HepG2 (cell line): ENCODE measurements around the gene MYO5B. TPM values are rescaled to one million over a fixed set of nuclear protein-coding genes. Genes with fewer than 3 reads are reported as not detected.
A peak's percentile ranks its signal among the peaks of the same experiment; 100 is the strongest.

Source experiments
- CERS6 ChIP-seq: sonication (generic); formaldehyde crosslinking; IDR thresholded peaks from 2 replicates; pipeline ENCODE4 v1.5.0; 2020; ENCODE audit warnings: missing genetic modification reagents
- CREM ChIP-seq, 2 experiments: sonication (generic) in 1 of 2; formaldehyde crosslinking in 1 of 2; IDR thresholded peaks; 2 replicates each; pipeline versions ENCODE4 v1.4.0 to v1.6.1; 2016 to 2020; ENCODE audit warnings: antibody characterized with exemption in 1 of 2, mild to moderate bottlenecking in 1 of 2, missing genetic modification reagents in 1 of 2
- CTCF ChIP-seq: sonication (generic); formaldehyde crosslinking; IDR thresholded peaks from 2 replicates; pipeline ENCODE4 v1.5.0; 2020; ENCODE audit warnings: mild to moderate bottlenecking, missing genetic modification reagents, moderate library complexity
- PHF21A ChIP-seq: sonication (generic); formaldehyde crosslinking; IDR thresholded peaks from 2 replicates; pipeline ENCODE4 v1.5.0; 2020; ENCODE audit warnings: mild to moderate bottlenecking, missing genetic modification reagents
- RAD21 ChIP-seq: fragments of 450-650 bp; formaldehyde crosslinking; IDR thresholded peaks from 2 replicates; pipeline ENCODE4 v1.5.0; 2020; ENCODE audit warnings: mild to moderate bottlenecking
- STAG1 ChIP-seq: sonication (generic); formaldehyde crosslinking; IDR thresholded peaks from 2 replicates; pipeline ENCODE4 v1.4.0; 2020; ENCODE audit warnings: missing genetic modification reagents
- ZNF263 ChIP-seq: sonication (generic); formaldehyde crosslinking; IDR thresholded peaks from 2 replicates; pipeline ENCODE4 v1.4.0; 2020; ENCODE audit warnings: missing genetic modification reagents
- ZNF280D ChIP-seq: sonication (generic); formaldehyde crosslinking; IDR thresholded peaks from 2 replicates; pipeline ENCODE4 v1.5.1; 2020; ENCODE audit warnings: mild to moderate bottlenecking, missing genetic modification reagents
- polyA plus RNA-seq, 8 experiments: library from polyadenylated mRNA; depleted of rRNA in 3 of 8; stranded (reverse) in 7 of 8; unstranded in 1 of 8; fragments of >200 nt; fragmentation: Illumina TruSeq in 4 of 8; extraction: Trizol in 4 of 8; gene quantifications; 2 replicates each; pipeline versions ENCODE4 v1.2.1 to v1.2.3, GENCODE V29; 2011 to 2016; ENCODE audit warnings: low read depth in 4 of 8, missing spikeins in 1 of 8, mixed read lengths in 1 of 8; ENCODE audit not compliant: insufficient read depth in 1 of 8
- total RNA-seq, 5 experiments: library from RNA; depleted of rRNA; stranded (reverse); fragments of >200 nt; fragmentation: Illumina TruSeq; extraction: Trizol; gene quantifications; 2 replicates each; pipeline ENCODE4 v1.2.3, GENCODE V29; 2016; ENCODE audit warnings: low read depth in 1 of 5
- TF ChIP-seq, protein P1 (sequence below): IDR thresholded peaks from 2 replicates; pipeline ENCODE4 v1.6.1; 2016; ENCODE audit warnings: mild to moderate bottlenecking
- TF ChIP-seq, protein P2 (sequence below): sonication (generic); formaldehyde crosslinking; IDR thresholded peaks from 2 replicates; pipeline ENCODE4 v1.4.0; 2020; ENCODE audit warnings: missing genetic modification reagents, mild to moderate bottlenecking, borderline replicate concordance

The MYO5B gene
- total and polyA plus RNA-seq, 2 of the 13 experiments (the other 11 are each of a cell fraction or from before 2014, with no cell fraction given): 13.1 to 24.0 TPM

GRCh38 chr18:49899657-49900330 is 295.2 kb downstream of the MYO5B start (continued):
- no peak for TF ChIP-seq ZNF280D (CRISPR knock-in tag)
- no peak for TF ChIP-seq ZNF263 (CRISPR knock-in tag)
- TF ChIP-seq CTCF (CRISPR knock-in tag): peak; percentile 47
- TF ChIP-seq, protein P1, sequence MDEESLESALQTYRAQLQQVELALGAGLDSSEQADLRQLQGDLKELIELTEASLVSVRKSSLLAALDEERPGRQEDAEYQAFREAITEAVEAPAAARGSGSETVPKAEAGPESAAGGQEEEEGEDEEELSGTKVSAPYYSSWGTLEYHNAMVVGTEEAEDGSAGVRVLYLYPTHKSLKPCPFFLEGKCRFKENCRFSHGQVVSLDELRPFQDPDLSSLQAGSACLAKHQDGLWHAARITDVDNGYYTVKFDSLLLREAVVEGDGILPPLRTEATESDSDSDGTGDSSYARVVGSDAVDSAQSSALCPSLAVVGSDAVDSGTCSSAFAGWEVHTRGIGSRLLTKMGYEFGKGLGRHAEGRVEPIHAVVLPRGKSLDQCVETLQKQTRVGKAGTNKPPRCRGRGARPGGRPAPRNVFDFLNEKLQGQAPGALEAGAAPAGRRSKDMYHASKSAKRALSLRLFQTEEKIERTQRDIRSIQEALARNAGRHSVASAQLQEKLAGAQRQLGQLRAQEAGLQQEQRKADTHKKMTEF (CRISPR knock-in tag): no peak
- TF ChIP-seq RAD21 (CRISPR knock-in tag): peak; percentile 30; the same call in 1 of the 2 replicates
- TF ChIP-seq STAG1 (CRISPR knock-in tag): peak; percentile 53
- TF ChIP-seq CREM (IDR thresholded peaks at IDR 0.05): no peak
- no peak for TF ChIP-seq CREM (CRISPR knock-in tag; IDR thresholded peaks at IDR 0.05)
- TF ChIP-seq, protein P2, sequence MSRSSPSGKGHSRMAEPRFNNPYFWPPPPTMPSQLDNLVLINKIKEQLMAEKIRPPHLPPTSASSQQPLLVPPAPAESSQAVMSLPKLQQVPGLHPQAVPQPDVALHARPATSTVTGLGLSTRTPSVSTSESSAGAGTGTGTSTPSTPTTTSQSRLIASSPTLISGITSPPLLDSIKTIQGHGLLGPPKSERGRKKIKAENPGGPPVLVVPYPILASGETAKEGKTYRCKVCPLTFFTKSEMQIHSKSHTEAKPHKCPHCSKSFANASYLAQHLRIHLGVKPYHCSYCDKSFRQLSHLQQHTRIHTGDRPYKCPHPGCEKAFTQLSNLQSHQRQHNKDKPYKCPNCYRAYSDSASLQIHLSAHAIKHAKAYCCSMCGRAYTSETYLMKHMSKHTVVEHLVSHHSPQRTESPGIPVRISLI (CRISPR knock-in tag): no peak
- TF ChIP-seq PHF21A: no peak
- no peak for TF ChIP-seq CERS6 (CRISPR knock-in tag)
